K562 (cell line): Measurements from ENCODE around the gene EXOC3L2. TPM values are rescaled to one million over a fixed set of nuclear protein-coding genes. Genes with fewer than 3 reads are reported as not detected.

ENCODE experiments used
- ATAC-seq: fragments of 200-7000 bp; cut with Tn5 transposase; 3 replicates; pipeline ENCODE4 v1.9.1; 2020; ENCODE audit warnings: moderate library complexity
- BruUV-seq: library from RNA; stranded (reverse); fragments of 400-500 nt; replicated peaks from 2 replicates; lab custom pipeline; 2021; lab: Mats Ljungman, UMichigan
- CTCF ChIA-PET: fragments of 300-600 bp; formaldehyde crosslinking; extraction: SDS; loops from one replicate; lab custom pipeline; 2021; ENCODE audit warnings: low intra/inter-chr PET ratio; lab: Yijun Ruan, JAX
- POLR2A ChIA-PET: fragments of 300-600, 350-650 bp; sonication (Branson Sonifier 250); formaldehyde crosslinking; extraction: SDS; loops from one replicate; lab custom pipeline; 2021; ENCODE audit warnings: antibody characterized with exemption, inconsistent platforms; lab: Yijun Ruan, JAX
- DNase-seq, 4 experiments: peaks; one replicate each; pipeline versions ENCODE4 v3.0.0 to v3.0.0-alpha.2; 2011 to 2018; ENCODE audit warnings: low spot score in 3 of 4, mixed read lengths in 3 of 4; ENCODE audit errors: extremely low read depth in 1 of 4
- FAIRE-seq: peaks from 2 replicates; lab custom pipeline; 2011; peaks lifted over from hg19 to GRCh38; lab: Jason Lieb, UNC
- H2AFZ ChIP-seq: 2 replicates; pipeline ENCODE4 v1.6.0; 2011; ENCODE audit warnings: low read depth, low read length, control low read depth, inconsistent platforms
- H3K27ac ChIP-seq: fragments of 200-600 bp; 3 replicates; pipeline ENCODE4 v1.8.0; 2011; ENCODE audit warnings: low read depth, mild to moderate bottlenecking, control low read depth, inconsistent platforms, low read length, moderate library complexity, mixed read lengths; ENCODE audit errors: extremely low read depth
- H3K27me3 ChIP-seq, 2 experiments: fragments of 300-600 bp in 1 of 2; 2 replicates in 1 of 2; 3 replicates in 1 of 2; pipeline versions ENCODE4 v1.6.0 to v1.8.0; 2011; ENCODE audit warnings: inconsistent platforms in 2 of 2, low read length in 2 of 2, mild to moderate bottlenecking in 1 of 2, mixed read lengths in 1 of 2, moderate library complexity in 1 of 2; ENCODE audit not compliant: control insufficient read depth in 2 of 2, insufficient read depth in 2 of 2
- H3K36me3 ChIP-seq: fragments of 300-600 bp; 3 replicates; pipeline ENCODE4 v1.8.0; 2011; ENCODE audit warnings: mild to moderate bottlenecking, low read length, inconsistent platforms; ENCODE audit not compliant: control insufficient read depth, insufficient read depth
- H3K4me1 ChIP-seq, 2 experiments: fragments of 200-600 bp in 1 of 2; replicated peaks in 1 of 2; 2 replicates in 1 of 2; 3 replicates in 1 of 2; pipeline versions ENCODE4 v1.5.1 to v1.8.0; 2011; ENCODE audit warnings: inconsistent platforms in 2 of 2, low read length in 2 of 2, mild to moderate bottlenecking in 1 of 2, mixed read lengths in 1 of 2, moderate library complexity in 1 of 2; ENCODE audit not compliant: control insufficient read depth in 2 of 2, insufficient read depth in 2 of 2
- H3K4me2 ChIP-seq: 2 replicates; pipeline ENCODE4 v1.6.1; 2011; ENCODE audit warnings: low read length, control low read depth, inconsistent platforms, mixed read lengths; ENCODE audit not compliant: insufficient read depth
- H3K4me3 ChIP-seq: fragments of 200-600 bp; sonication (generic), shearing (Covaris generic); 2 replicates; pipeline ENCODE4 v1.5.1; 2016; ENCODE audit warnings: control low read depth, inconsistent platforms
- H3K79me2 ChIP-seq: fragments of 200-600 bp; 3 replicates; pipeline ENCODE4 v1.8.0; 2011; ENCODE audit warnings: low read length, inconsistent platforms; ENCODE audit not compliant: control insufficient read depth, insufficient read depth
- H3K9ac ChIP-seq, 2 experiments: 2 replicates each; pipeline versions ENCODE4 v1.6.0 to v1.6.1; 2011; ENCODE audit warnings: low read depth in 2 of 2, low read length in 2 of 2, control low read depth in 1 of 2, inconsistent platforms in 1 of 2, mild to moderate bottlenecking in 1 of 2, mixed read lengths in 1 of 2; ENCODE audit not compliant: insufficient read depth in 1 of 2
- H3K9me1 ChIP-seq: one replicate; pipeline ENCODE4 v1.6.0; 2011; ENCODE audit warnings: inconsistent platforms, mild to moderate bottlenecking, low read length, moderate library complexity; ENCODE audit not compliant: control insufficient read depth, insufficient read depth
- H3K9me3 ChIP-seq: replicated peaks from 2 replicates; pipeline ENCODE4 v1.5.1; 2011; ENCODE audit warnings: low read depth, low read length, inconsistent platforms; ENCODE audit not compliant: control insufficient read depth, insufficient read depth
- H4K20me1 ChIP-seq: replicated peaks from 2 replicates; pipeline ENCODE4 v1.6.1; 2011; ENCODE audit warnings: low read length, inconsistent platforms, mixed read lengths; ENCODE audit not compliant: control insufficient read depth, insufficient read depth
- ETV5 ChIP-seq: sonication (generic); formaldehyde crosslinking; IDR thresholded peaks from 2 replicates; pipeline ENCODE4 v1.4.0; 2020; ENCODE audit warnings: low read depth, mild to moderate bottlenecking, missing genetic modification reagents
- KLF13 ChIP-seq: fragments of 450-650 bp; IDR thresholded peaks from 2 replicates; pipeline ENCODE4 v1.6.1; 2016; ENCODE audit warnings: missing genetic modification characterization, low read depth, mild to moderate bottlenecking, missing compliant biosample characterization, moderate library complexity, borderline replicate concordance
- MAZ ChIP-seq, 2 experiments: fragments of 450-650 bp in 1 of 2; sonication (generic) in 1 of 2; formaldehyde crosslinking; IDR thresholded peaks in 1 of 2; conservative IDR thresholded peaks in 1 of 2; 2 replicates each; pipeline versions ENCODE4 v1.4.0 to v1.5.0; 2020; ENCODE audit warnings: mild to moderate bottlenecking in 1 of 2, missing genetic modification reagents in 1 of 2
- MBD2 ChIP-seq: sonication (generic); IDR thresholded peaks from 2 replicates; pipeline ENCODE4 v1.6.1; 2016; ENCODE audit warnings: low read depth, borderline replicate concordance
- PHF8 ChIP-seq: fragments of 200-600 bp; sonication (generic); IDR thresholded peaks from 2 replicates; pipeline ENCODE4 v1.6.1; 2012; ENCODE audit warnings: mixed run types, mild to moderate bottlenecking, inconsistent platforms, low read length, moderate library complexity, borderline replicate concordance
- POLR2G ChIP-seq: fragments of 200-400 bp; formaldehyde crosslinking; IDR thresholded peaks from 2 replicates; pipeline ENCODE4 v1.6.1; 2017; ENCODE audit warnings: low read depth, mild to moderate bottlenecking, antibody characterized with exemption, low read length, moderate library complexity
- SIN3A ChIP-seq, 2 experiments: fragments of 150-350 bp in 1 of 2; IDR thresholded peaks; 2 replicates each; pipeline ENCODE4 v1.6.1; 2011 to 2016; ENCODE audit warnings: borderline replicate concordance in 2 of 2, low read depth in 2 of 2, low read length in 2 of 2, mild to moderate bottlenecking in 2 of 2, moderate library complexity in 2 of 2; ENCODE audit not compliant: control insufficient read depth in 1 of 2
- SIN3B ChIP-seq: fragments of 450-650 bp; IDR thresholded peaks from 2 replicates; pipeline ENCODE4 v1.6.1; 2017; ENCODE audit warnings: low read depth, mild to moderate bottlenecking, moderate library complexity
- SPI1 ChIP-seq: IDR thresholded peaks from 2 replicates; pipeline ENCODE4 v1.6.1; 2011; ENCODE audit warnings: low read depth, low read length, control low read depth, borderline replicate concordance
- SREBF1 ChIP-seq: fragments of 150-350 bp; IDR thresholded peaks from 2 replicates; pipeline ENCODE4 v1.6.1; 2014; ENCODE audit warnings: antibody characterized with exemption, low read depth, low read length, borderline replicate concordance
- TAF1 ChIP-seq: IDR thresholded peaks from 2 replicates; pipeline ENCODE4 v1.6.1; 2011; ENCODE audit warnings: mild to moderate bottlenecking, low read length, moderate library complexity; ENCODE audit not compliant: insufficient read depth, control insufficient read depth, severe bottlenecking; ENCODE audit errors: extremely low read depth
- TOE1 ChIP-seq, 2 experiments: fragments of 450-650 bp in 1 of 2; sonication (generic) in 1 of 2; formaldehyde crosslinking in 1 of 2; IDR thresholded peaks; 2 replicates each; pipeline versions ENCODE4 v1.7.1 to v1.8.0; 2016 to 2022; ENCODE audit warnings: borderline replicate concordance in 2 of 2, mild to moderate bottlenecking in 2 of 2, antibody characterized with exemption in 1 of 2, inconsistent platforms in 1 of 2, low read depth in 1 of 2, missing genetic modification reagents in 1 of 2, moderate library complexity in 1 of 2
- ZNF507 ChIP-seq: conservative IDR thresholded peaks from 2 replicates; pipeline ENCODE4 v1.6.1; 2017; ENCODE audit warnings: missing genetic modification characterization, missing compliant biosample characterization
- WGBS: fragments of 100-300 bp; shearing (Covaris generic); methylation state at CpG from one replicate; pipeline ENCODE4 v1.1.6; 2016; ENCODE audit warnings: low coverage, mixed read lengths; ENCODE audit not compliant: insufficient coverage; ENCODE audit errors: missing lambda C conversion rate; 5-methylcytosine and 5-hydroxymethylcytosine counted together
- in situ Hi-C: fragments of 300-500 bp; cut with MboI; formaldehyde crosslinking; loops from 4 replicates; pipeline ENCODE4 v1.15.0; 2018; ENCODE audit warnings: inconsistent platforms, mixed read lengths
- intact Hi-C: fragments of 100-400 bp; cut with micrococcal nuclease; formaldehyde crosslinking; loops from 2 replicates; pipeline ENCODE4 v1.14.2; 2022
- polyA plus RNA-seq, 8 experiments: library from polyadenylated mRNA; depleted of rRNA in 4 of 8; stranded (reverse) in 5 of 8; unstranded in 3 of 8; fragments of >200 nt; fragmentation: Nextera tagmentation in 2 of 8; fragmentation: Illumina TruSeq in 1 of 8; extraction: Ambion mirVana in 2 of 8; extraction: Trizol in 1 of 8; gene quantifications; 2 replicates each; pipeline versions ENCODE4 v1.2.1 to v1.2.3, GENCODE V29; 2011 to 2014; ENCODE audit warnings: inconsistent platforms in 1 of 8, missing spikeins in 1 of 8
- total RNA-seq, 7 experiments: library from RNA; depleted of rRNA in 6 of 7; stranded (reverse); fragments of >200 nt in 6 of 7; fragmentation: Illumina TruSeq in 2 of 7; extraction: Trizol in 2 of 7; gene quantifications; 2 replicates each; pipeline versions ENCODE4 v1.2.1 to v1.2.3, GENCODE V29; 2011 to 2021; ENCODE audit warnings: low replicate concordance in 1 of 7
- TF ChIP-seq, protein P1 (sequence below), 2 experiments: IDR thresholded peaks; 2 replicates each; pipeline ENCODE4 v1.6.1; 2012; ENCODE audit warnings: improper control_type of control experiment in 2 of 2, low read depth in 2 of 2, low read length in 2 of 2, borderline replicate concordance in 1 of 2
- TF ChIP-seq, protein P2 (sequence below): fragments of 250-450 bp; sonication (Bioruptor Pico); IDR thresholded peaks from 2 replicates; pipeline ENCODE4 v1.4.0; 2020

Gene EXOC3L2
- total and polyA plus RNA-seq, 9 of the 15 experiments (the other 6 are each of a cell fraction or from before 2014, with no cell fraction given) = 0.31 to 19.0 (median 2.4) TPM

DNA sequence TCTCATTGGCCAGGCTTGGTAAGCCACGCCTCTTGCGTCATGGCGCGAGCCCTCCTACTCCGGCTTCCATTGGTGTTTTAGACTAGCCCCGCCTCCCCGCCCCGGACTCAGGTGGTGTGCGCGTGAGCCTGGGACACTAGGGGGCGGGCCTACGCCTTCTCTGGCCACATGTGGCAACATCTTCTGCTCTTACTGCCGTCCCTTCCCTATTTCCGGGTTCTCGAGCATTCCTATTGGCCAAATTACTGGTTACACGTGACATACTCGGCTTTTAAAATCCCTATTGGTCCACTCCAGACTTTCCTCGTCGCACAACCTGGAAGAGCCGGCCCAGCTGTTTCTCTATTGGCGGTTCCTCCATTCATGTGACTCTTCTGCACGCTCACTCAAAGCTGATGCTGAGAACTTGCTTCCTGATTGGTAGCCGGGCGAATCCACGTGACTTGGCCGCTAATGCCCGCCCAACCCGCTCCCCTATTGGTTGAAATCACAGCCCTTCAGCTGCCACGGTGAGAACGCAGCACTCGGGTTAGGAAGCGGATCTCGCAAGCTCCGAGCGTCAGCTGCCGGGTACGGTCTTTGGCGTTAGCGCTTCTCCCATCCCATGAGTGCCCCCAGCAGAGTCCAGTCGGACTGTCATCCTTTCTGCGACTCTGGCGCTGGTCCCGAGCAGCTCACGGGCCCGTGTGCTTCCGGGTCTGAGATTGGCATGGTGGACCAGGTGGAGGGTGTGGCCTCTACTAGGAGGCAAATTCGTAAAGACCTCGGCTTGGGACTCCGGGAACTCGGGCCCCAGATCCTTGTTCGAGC lies 66.7 kb downstream of the EXOC3L2 start, which contains the start of gene BLOC1S3:
TSS of gene BLOC1S3 (plus strand) at position 523 of the 810 bp plus-strand sequence. CDS start 513 bp downstream, outside the sequence.
- H3K4me3 ChIP-seq = peak within 1 kb of the TSS; percentile 72
- peak within 1 kb of the TSS; percentile 93 for H3K4me2 ChIP-seq
- peak within 1 kb of the TSS; percentile 74 for H3K27ac ChIP-seq
- ChIA-PET CTCF (interaction anchor here (0.7 kb wide), 1 partner anchor 99 kb away, joined by 3 read pairs; no protein-coding TSS in a partner anchor), POLR2A (interaction anchor here (0.6 to 2.3 kb wide), 14 partner anchors 11 to 1560 kb away, joined by 3 to 12 read pairs (median 4); partner anchors contain the start of genes APOE, EXOC3L2 and VASP)
- no TSS peak for BruUV-seq
- H3K4me1 ChIP-seq = peaks cover 14 to 42% of the 10 kb centered on the region in 2 experiments
- peaks cover 42% of the 10 kb centered on the region for H3K79me2 ChIP-seq
- under 1% methylated on average over 51 of the region's 51 CpGs for WGBS
- no peaks in the 10 kb centered on the region for H4K20me1 ChIP-seq
- DNase-seq = peak; percentile 94 to 100 (median 96)
- peak; percentile 90 for ATAC-seq
- H3K27me3 ChIP-seq = no peaks in the 10 kb centered on the region
- H2AFZ ChIP-seq = peak within 1 kb of the TSS; percentile 94
- FAIRE-seq = peak; percentile 100
- intact Hi-C loops (no loop called here), in situ Hi-C loops (no loop called here)
- peak within 1 kb of the TSS; percentile 80 to 99 for H3K9ac ChIP-seq
- H3K9me1 ChIP-seq = no peaks in the 10 kb centered on the region
- peaks cover 13% of the 10 kb centered on the region; the same call in 2 of the 3 replicates for H3K36me3 ChIP-seq
- no peaks in the 10 kb centered on the region for H3K9me3 ChIP-seq
- TF ChIP-seq, protein P1, sequence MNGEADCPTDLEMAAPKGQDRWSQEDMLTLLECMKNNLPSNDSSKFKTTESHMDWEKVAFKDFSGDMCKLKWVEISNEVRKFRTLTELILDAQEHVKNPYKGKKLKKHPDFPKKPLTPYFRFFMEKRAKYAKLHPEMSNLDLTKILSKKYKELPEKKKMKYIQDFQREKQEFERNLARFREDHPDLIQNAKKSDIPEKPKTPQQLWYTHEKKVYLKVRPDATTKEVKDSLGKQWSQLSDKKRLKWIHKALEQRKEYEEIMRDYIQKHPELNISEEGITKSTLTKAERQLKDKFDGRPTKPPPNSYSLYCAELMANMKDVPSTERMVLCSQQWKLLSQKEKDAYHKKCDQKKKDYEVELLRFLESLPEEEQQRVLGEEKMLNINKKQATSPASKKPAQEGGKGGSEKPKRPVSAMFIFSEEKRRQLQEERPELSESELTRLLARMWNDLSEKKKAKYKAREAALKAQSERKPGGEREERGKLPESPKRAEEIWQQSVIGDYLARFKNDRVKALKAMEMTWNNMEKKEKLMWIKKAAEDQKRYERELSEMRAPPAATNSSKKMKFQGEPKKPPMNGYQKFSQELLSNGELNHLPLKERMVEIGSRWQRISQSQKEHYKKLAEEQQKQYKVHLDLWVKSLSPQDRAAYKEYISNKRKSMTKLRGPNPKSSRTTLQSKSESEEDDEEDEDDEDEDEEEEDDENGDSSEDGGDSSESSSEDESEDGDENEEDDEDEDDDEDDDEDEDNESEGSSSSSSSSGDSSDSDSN (IDR thresholded peaks at IDR 0.05; ENCODE audit: borderline replicate concordance in 1 of 2, low read depth in 2 of 2, low read length in 2 of 2) = no peak
- TF ChIP-seq TAF1 (no peak), PHF8 (peak; percentile 42; the same call in 1 of the 2 replicates), SIN3A (IDR thresholded peaks at IDR 0.05; ENCODE audit: borderline replicate concordance in 2 of 2, control insufficient read depth in 1 of 2, low read depth in 2 of 2, low read length in 2 of 2) (peak; percentile 97 to 99), ZNF507 (tag) (no peak), TOE1 (IDR thresholded peaks at IDR 0.05; ENCODE audit: borderline replicate concordance) (peak; percentile 98), TOE1 (CRISPR knock-in tag; IDR thresholded peaks at IDR 0.05; ENCODE audit: borderline replicate concordance, low read depth) (no peak), SREBF1 (0 out of 2 replicates have a peak, but pooled peaks have one; percentile 50), SPI1 (peak; percentile 27; the same call in 1 of the 2 replicates), MAZ (CRISPR knock-in tag; conservative IDR thresholded peaks at IDR 0.05 in 1 of 2, IDR thresholded peaks at IDR 0.05 in 1 of 2) (peak; percentile 55 to 75), SIN3B (peak; percentile 73; the same call in 1 of the 2 replicates), POLR2G (peak; percentile 70), MBD2 (peak; percentile 87), KLF13 (tag) (peak; percentile 64; the same call in 1 of the 2 replicates), ETV5 (0 out of 2 replicates have a peak, but pooled peaks have one; percentile 15)
- TF ChIP-seq, protein P2, sequence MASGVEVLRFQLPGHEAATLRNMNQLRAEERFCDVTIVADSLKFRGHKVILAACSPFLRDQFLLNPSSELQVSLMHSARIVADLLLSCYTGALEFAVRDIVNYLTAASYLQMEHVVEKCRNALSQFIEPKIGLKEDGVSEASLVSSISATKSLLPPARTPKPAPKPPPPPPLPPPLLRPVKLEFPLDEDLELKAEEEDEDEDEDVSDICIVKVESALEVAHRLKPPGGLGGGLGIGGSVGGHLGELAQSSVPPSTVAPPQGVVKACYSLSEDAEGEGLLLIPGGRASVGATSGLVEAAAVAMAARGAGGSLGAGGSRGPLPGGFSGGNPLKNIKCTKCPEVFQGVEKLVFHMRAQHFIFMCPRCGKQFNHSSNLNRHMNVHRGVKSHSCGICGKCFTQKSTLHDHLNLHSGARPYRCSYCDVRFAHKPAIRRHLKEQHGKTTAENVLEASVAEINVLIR = peak; percentile 81
